HG02798 (cell line): ENCODE results near the gene FGFR2.

Experiments used
- ATAC-seq: cut with Tn5 transposase; IDR thresholded peaks from one replicate; pipeline ENCODE4 v1.9.1; 2021; ENCODE audit warnings: mild to moderate bottlenecking; ENCODE audit not compliant: unreplicated experiment, poor library complexity

Gene FGFR2

DNA sequence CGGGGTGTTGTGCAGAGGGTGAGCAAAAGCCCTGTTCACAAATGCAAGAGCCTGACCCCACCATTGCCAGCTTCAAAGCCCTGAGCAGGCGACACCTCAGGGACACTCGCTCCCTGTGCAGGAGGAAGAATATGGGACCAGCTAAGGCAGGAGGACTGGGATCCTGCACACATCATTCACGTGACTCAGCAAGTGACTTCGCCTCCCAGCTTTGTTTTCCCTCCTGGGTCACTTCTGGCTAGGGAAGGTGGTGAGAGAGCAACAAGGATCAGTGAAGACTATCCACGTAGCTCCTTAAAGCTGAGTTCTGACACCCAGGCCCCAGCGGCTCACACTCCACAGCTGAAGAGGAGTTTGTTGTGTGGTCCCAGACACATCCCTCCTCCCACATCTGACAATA is 164.3 kb downstream of the FGFR2 start:
- ATAC-seq, result no peak

DNA sequence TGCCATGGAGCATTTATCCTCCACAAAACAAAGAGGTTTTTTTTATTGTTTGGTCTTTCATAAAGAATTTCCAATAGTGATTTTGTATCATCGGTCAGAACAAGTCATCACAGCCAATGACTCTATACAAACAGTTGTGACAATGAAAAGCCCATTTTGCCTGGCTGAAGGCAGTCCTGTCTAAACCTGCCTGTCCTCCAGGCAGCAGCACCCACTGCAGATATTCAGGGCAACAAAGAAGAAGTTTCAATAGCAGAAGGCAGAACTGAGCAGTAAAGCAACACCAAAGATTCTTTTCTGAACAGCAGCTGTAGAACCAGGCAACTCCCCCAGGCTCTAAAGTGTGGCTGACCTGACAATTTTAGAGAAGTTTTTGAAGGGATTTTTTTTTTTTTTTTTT is 169.4 kb downstream of the FGFR2 start:
- ATAC-seq, result no peak
